Measurements from ENCODE around the gene DCST2. TPM values are rescaled to one million over a fixed set of nuclear protein-coding genes. Genes with fewer than 3 reads are reported as not detected.

The DCST2 gene
- total RNA-seq, 1 experiment from 2014 or later: 0.61 TPM

- intact Hi-C loops (cut with micrococcal nuclease; ENCODE audit: unreplicated experiment): loop anchor here (1.0 to 2.0 kb wide), 4 partner anchors 11 to 123 kb away; partner anchors contain the start of genes KRTCAP2, TRIM46 and ZBTB7B
- TF ChIP-seq, protein P1, sequence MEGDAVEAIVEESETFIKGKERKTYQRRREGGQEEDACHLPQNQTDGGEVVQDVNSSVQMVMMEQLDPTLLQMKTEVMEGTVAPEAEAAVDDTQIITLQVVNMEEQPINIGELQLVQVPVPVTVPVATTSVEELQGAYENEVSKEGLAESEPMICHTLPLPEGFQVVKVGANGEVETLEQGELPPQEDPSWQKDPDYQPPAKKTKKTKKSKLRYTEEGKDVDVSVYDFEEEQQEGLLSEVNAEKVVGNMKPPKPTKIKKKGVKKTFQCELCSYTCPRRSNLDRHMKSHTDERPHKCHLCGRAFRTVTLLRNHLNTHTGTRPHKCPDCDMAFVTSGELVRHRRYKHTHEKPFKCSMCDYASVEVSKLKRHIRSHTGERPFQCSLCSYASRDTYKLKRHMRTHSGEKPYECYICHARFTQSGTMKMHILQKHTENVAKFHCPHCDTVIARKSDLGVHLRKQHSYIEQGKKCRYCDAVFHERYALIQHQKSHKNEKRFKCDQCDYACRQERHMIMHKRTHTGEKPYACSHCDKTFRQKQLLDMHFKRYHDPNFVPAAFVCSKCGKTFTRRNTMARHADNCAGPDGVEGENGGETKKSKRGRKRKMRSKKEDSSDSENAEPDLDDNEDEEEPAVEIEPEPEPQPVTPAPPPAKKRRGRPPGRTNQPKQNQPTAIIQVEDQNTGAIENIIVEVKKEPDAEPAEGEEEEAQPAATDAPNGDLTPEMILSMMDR (IDR thresholded peaks at IDR 0.05; ENCODE audit: insufficient read depth in 1 of 2, low read depth in 1 of 2, low read length in 1 of 2, severe bottlenecking in 1 of 2, unreplicated experiment in 1 of 2): peak; percentile 86 to 90
- H3K4me3 Mint-ChIP-seq (ENCODE audit: unreplicated experiment): peak within 1 kb of the TSS; percentile 88
- no peaks in the 10 kb centered on the region for H3K27me3 Mint-ChIP-seq (ENCODE audit: insufficient read depth, unreplicated experiment)
- no peaks in the 10 kb centered on the region for H3K9me3 Mint-ChIP-seq (ENCODE audit: unreplicated experiment)
- Histone ChIP-seq H3K27me3 (replicated peaks; ENCODE audit: control insufficient read depth, insufficient read depth, low read length) (no peaks in the 10 kb centered on the region), H3K4me3 (ENCODE audit: low read depth, low read length) (peak within 1 kb of the TSS; percentile 61), H3K9me3 (no peaks in the 10 kb centered on the region), H3K4me1 (peaks cover 20% of the 10 kb centered on the region), H3K36me3 (ENCODE audit: control insufficient read depth, insufficient read depth, low read length) (no peaks in the 10 kb centered on the region)
- peak; percentile 80 to 90 for DNase-seq
- no TSS peak for BruUV-seq (replicated peaks)
- H3K27ac Mint-ChIP-seq (ENCODE audit: unreplicated experiment): peak within 1 kb of the TSS; percentile 86
- CTCF ChIA-PET: interaction anchor here (0.6 to 1.8 kb wide), 25 partner anchors 9 to 444 kb away, joined by 3 to 21 read pairs (median 5); partner anchors contain the start of genes EFNA4, FLAD1, KRTCAP2 and PMVK
- POLR2A ChIA-PET: interaction anchor here (0.5 to 1.0 kb wide), 10 partner anchors 9 to 146 kb away, joined by 3 to 9 read pairs (median 4); partner anchors contain the start of gene PMVK
- H3K4me1 Mint-ChIP-seq (ENCODE audit: low read depth, unreplicated experiment): peaks cover 19% of the 10 kb centered on the region
- H3K36me3 Mint-ChIP-seq (ENCODE audit: insufficient read depth, unreplicated experiment): peaks cover 5% of the 10 kb centered on the region
These were observed 17.2 kb upstream of the DCST2 start, which contains the start of gene ADAM15 for GRCh38 chr1:155050560-155051341. Gene ADAM15, plus strand, starts transcription at chr1:155051316. Its CDS starts 71 bp downstream, at chr1:155051387.

DNA sequence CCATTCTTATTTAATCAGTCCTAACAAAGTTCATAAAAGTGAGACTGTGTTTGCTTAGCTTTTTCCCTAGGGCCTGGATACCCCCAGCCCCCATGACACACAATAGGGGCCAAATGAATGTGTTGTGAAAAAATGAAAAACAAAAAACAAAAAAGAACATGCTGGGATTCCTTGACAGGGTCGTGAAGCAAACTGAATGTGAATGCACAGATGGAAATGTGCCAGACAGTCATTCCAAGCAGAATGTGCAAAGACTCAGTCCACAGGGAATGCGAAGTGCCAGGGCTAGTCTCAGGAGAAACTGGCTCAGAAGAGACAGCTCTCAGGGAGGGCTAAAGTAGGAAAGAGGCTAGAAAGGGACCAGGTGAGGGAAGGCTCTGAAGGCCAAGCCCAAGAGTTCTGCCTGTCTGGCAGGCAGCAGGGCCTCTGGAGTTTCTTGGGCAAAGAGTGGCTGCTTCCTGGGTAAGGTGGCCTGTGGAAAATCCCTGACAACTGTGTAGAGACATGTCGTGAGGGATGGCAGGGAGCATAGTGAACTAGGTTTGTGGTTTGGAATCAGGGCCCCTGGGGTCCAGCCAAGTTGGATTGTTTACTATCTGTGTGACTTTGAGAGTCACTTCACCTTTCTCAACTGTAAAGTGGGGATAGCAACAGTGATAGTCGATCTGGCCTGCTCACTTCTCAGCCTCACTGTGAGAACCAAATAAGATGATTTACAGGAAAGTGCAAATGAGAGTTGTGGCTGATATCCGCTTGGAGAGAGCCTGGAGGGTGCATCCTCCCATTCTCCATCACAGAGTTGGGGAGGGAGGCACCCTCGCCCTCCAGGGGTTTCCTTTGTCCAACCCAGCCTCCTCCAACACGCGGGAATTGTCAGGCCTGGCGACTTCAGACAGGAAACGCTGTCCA lies 16.3 kb upstream of the DCST2 start:
- intact Hi-C loops (cut with micrococcal nuclease; ENCODE audit: unreplicated experiment): loop anchor here (1.0 to 2.0 kb wide), 4 partner anchors 11 to 123 kb away; partner anchors contain the start of genes KRTCAP2, TRIM46 and ZBTB7B

More for the DNA sequence above, 16.3 kb upstream of the DCST2 start:
- peak overlapping the region; percentile 88 for H3K4me3 Mint-ChIP-seq (ENCODE audit: unreplicated experiment)
- Histone ChIP-seq H3K9me3 (no peaks in the 10 kb centered on the region), H3K4me3 (ENCODE audit: low read depth, low read length) (peak overlapping the region; percentile 50), H3K27me3 (replicated peaks; ENCODE audit: control insufficient read depth, insufficient read depth, low read length) (no peaks in the 10 kb centered on the region), H3K4me1 (peaks cover 20% of the 10 kb centered on the region), H3K36me3 (ENCODE audit: control insufficient read depth, insufficient read depth, low read length) (no peaks in the 10 kb centered on the region)
- DNase-seq: no peak
- ChIA-PET CTCF (interaction anchor here (1.1 to 1.8 kb wide), 10 partner anchors 10 to 177 kb away, joined by 3 to 21 read pairs (median 8); partner anchors contain the start of genes EFNA4 and FLAD1), POLR2A (interaction anchor here (0.7 to 0.8 kb wide), 2 partner anchors 19 to 46 kb away, joined by 3 read pairs; no protein-coding TSS in a partner anchor)
- H3K9me3 Mint-ChIP-seq (ENCODE audit: unreplicated experiment): no peaks in the 10 kb centered on the region
- no peaks in the 10 kb centered on the region for H3K36me3 Mint-ChIP-seq (ENCODE audit: insufficient read depth, unreplicated experiment)
- TF ChIP-seq, protein P1 (IDR thresholded peaks at IDR 0.05; ENCODE audit: insufficient read depth in 1 of 2, low read depth in 1 of 2, low read length in 1 of 2, severe bottlenecking in 1 of 2, unreplicated experiment in 1 of 2): no peak
- H3K27ac Mint-ChIP-seq (ENCODE audit: unreplicated experiment): peak overlapping the region; percentile 86
- no peaks in the 10 kb centered on the region for H3K27me3 Mint-ChIP-seq (ENCODE audit: insufficient read depth, unreplicated experiment)
- BruUV-seq (replicated peaks): TSS peak; percentile 75
- peaks cover 19% of the 10 kb centered on the region for H3K4me1 Mint-ChIP-seq (ENCODE audit: low read depth, unreplicated experiment)
